Loucy (cell line): ENCODE results near the gene GIPR.

Experiments
- CTCF ChIP-seq: fragments of 200-600 bp; sonication (generic); conservative IDR thresholded peaks from 2 replicates; pipeline ENCODE4 v1.5.1; 2014; ENCODE audit warnings: mild to moderate bottlenecking, antibody characterized with exemption, low read length
- EZH2phosphoT487 ChIP-seq: fragments of 200-600 bp; IDR thresholded peaks from 2 replicates; pipeline ENCODE4 v1.6.1; 2018; ENCODE audit warnings: antibody characterized with exemption, mild to moderate bottlenecking, moderate library complexity, borderline replicate concordance

- TF ChIP-seq CTCF (peak; percentile 23; the same call in 1 of the 2 replicates), EZH2phosphoT487 (no peak)
These were observed 19.6 kb downstream of the GIPR start for GRCh38 chr19:45687599-45687998.
